GM19452 (cell line): ENCODE results near the gene DENND2C.

ENCODE experiments used
- ATAC-seq: cut with Tn5 transposase; IDR thresholded peaks from one replicate; pipeline ENCODE4 v1.9.1; 2021; ENCODE audit not compliant: unreplicated experiment

The DENND2C gene

GRCh38 chr1:114669562-114670082 is at the start of gene DENND2C:
DENND2C (minus strand) TSS chr1:114670049; CDS start chr1:114625984, 44,065 bp downstream.
- peak; percentile 60 for ATAC-seq

GRCh38 chr1:114719424-114719787 is 49.6 kb upstream of the DENND2C start:
- no peak for ATAC-seq

GRCh38 chr1:114718661-114719423 is 49.0 kb upstream of the DENND2C start:
- no peak for ATAC-seq

- ATAC-seq = peak; percentile 96
These were observed 46.7 kb upstream of the DENND2C start, which contains the start of gene NRAS for GRCh38 chr1:114716304-114717170. NRAS (minus strand) TSS chr1:114716771; CDS start chr1:114716160, 611 bp downstream.

GRCh38 chr1:114715952-114716303 is 46.1 kb upstream of the DENND2C start:
- no peak for ATAC-seq

GRCh38 chr1:114712977-114713376 is 43.1 kb upstream of the DENND2C start:
- no peak for ATAC-seq

GRCh38 chr1:114710360-114710759 is 40.5 kb upstream of the DENND2C start:
- ATAC-seq = no peak

GRCh38 chr1:114707604-114708003 is 37.8 kb upstream of the DENND2C start:
- no peak for ATAC-seq

- no peak for ATAC-seq
These were observed 33.4 kb upstream of the DENND2C start for GRCh38 chr1:114703242-114703641.

- ATAC-seq = no peak
These were observed 32.9 kb upstream of the DENND2C start for GRCh38 chr1:114702737-114703136.

- no peak for ATAC-seq
These were observed 32.1 kb upstream of the DENND2C start for GRCh38 chr1:114701931-114702330.

- no peak for ATAC-seq
These were observed 30.3 kb upstream of the DENND2C start for GRCh38 chr1:114700036-114700600.

GRCh38 chr1:114696810-114697209 is 27.0 kb upstream of the DENND2C start:
- no peak for ATAC-seq

- no peak for ATAC-seq
These were observed 25.7 kb upstream of the DENND2C start, which contains the start of gene AMPD1 for GRCh38 chr1:114695430-114696058. AMPD1 (minus strand) TSS chr1:114695546; CDS start chr1:114695471, 75 bp downstream.

- no peak for ATAC-seq
These were observed 24.9 kb upstream of the DENND2C start for GRCh38 chr1:114694540-114695310.

- ATAC-seq = no peak
These were observed 23.1 kb upstream of the DENND2C start for GRCh38 chr1:114692947-114693346.

- no peak for ATAC-seq
These were observed 21.2 kb upstream of the DENND2C start for GRCh38 chr1:114691061-114691460.

GRCh38 chr1:114690148-114690547 is 20.3 kb upstream of the DENND2C start:
- ATAC-seq = no peak

GRCh38 chr1:114688526-114688925 is 18.7 kb upstream of the DENND2C start:
- ATAC-seq = no peak

GRCh38 chr1:114685851-114686250 is 16.0 kb upstream of the DENND2C start:
- no peak for ATAC-seq
